HCEC 1CT (cell line): ENCODE data around the gene OXLD1.

ENCODE experiments used
- DNase-seq: peaks from one replicate; pipeline ENCODE4 v3.0.0-alpha.2; 2017

Gene OXLD1

GRCh38 chr17:81666342-81667191 is at the start of gene OXLD1, which contains the start of gene CCDC137:
OXLD1 (minus strand) TSS chr17:81666605; CDS start chr17:81666577, 28 bp downstream.
CCDC137 (plus strand) TSS chr17:81666737; CDS start chr17:81666767, 30 bp downstream.
- DNase-seq: peak; percentile 95

DNA sequence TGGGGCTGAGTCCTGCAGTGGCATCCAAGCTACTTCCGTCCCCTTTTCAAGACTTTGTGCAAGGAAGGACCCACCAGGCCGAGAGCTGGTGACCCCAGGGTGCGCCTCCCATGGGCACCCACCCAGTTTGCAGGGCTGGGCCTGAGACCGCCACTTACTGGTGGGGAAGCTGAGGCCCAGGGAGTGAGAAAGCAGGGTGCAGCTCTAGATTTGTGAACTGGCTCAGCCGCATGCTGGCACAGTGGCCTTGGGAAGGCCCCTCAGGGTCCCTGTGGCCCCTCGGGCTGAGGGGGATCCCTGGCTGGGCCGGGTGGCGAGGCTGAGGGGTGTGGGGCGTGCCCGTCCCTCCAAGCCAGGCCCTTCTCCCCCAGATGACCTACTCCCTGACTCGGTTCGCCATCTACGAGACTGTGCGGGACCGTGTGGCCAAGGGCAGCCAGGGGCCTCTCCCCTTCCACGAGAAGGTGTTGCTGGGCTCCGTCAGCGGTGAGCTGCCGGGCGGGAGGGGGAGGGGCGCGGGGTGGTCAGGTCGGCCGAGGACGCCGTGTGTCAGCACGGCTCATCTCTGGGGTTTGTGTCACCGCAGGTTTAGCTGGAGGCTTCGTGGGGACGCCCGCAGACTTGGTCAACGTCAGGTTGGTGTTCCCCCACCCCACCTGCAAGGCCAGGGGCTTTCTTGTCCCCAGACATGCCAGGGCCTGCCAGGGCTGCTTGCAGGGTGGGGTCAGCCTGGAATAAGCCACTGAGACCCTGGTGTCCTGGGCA is 48.9 kb upstream of the OXLD1 start:
- no peak for DNase-seq

DNA sequence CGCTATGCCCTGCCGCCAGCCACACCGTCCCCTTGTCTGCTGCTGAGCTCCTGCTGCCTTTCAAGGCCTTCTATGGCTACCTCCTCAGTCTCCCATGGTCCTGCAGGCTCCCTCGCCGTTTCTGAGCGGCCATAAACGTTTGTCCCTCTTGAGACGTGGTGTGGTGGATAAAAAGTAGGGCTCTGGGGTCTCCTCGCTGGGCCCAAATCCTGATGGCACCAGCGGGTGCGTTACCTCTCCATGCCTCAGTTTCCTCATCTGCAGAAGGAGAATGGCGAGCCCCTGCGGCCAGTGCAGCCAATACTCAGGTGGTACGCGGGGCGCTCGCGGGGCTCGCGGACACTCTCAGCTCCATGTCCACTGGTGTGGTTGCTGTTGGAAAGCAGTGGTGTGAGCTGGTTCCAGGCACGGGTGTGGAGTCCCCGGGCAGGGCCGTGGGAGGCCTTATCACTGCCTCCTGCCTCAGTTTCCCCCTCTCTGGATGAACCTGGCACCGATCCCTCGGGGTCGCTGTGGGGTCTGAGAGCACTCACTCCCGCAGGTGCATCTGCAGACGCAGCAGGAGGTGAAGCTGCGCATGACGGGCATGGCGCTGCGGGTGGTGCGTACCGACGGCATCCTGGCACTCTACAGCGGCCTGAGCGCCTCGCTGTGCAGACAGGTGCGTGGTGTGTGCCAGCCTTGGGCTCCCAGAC is 48.2 kb upstream of the OXLD1 start:
- no peak for DNase-seq

GRCh38 chr17:81713556-81714411 is 47.4 kb upstream of the OXLD1 start:
- DNase-seq: no peak

DNA sequence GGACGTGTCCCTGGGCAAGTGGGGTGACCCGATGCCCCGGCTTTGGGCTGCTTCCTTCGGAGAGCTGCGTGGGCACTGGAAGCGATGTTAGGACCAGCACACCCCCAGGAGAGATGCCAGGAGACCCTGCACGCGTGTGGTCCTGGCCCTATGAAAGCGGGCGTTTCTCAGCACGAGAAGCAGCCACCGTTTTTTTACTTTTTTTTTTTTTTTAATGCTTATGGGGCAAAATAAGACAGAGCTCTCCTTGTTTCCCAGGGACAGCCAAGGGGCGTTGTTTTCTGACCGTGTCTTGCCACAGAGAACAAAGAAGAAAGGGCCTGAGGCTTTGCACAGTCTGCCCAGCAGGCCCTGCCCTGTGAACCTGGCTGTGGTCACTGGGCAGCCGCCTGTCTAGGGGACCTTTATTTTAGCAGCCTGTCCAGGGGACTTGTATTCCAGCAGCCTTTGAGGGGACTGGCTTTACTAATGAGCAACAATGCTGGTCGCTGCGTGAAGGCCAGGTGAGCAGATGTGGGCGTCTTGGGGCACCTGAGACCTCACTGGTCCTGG is 46.7 kb upstream of the OXLD1 start:
- DNase-seq: no peak

- peak; percentile 30 for DNase-seq
Measured at GRCh38 chr17:81712468-81713003, 46.1 kb upstream of the OXLD1 start.

- DNase-seq: peak; percentile 69
Measured at GRCh38 chr17:81711814-81712467, 45.5 kb upstream of the OXLD1 start, which contains the start of gene SLC25A10. SLC25A10 (plus strand) TSS chr17:81712284; CDS start chr17:81712427, 143 bp downstream.

- no peak for DNase-seq
Measured at GRCh38 chr17:81710514-81711308, 44.3 kb upstream of the OXLD1 start.

DNA sequence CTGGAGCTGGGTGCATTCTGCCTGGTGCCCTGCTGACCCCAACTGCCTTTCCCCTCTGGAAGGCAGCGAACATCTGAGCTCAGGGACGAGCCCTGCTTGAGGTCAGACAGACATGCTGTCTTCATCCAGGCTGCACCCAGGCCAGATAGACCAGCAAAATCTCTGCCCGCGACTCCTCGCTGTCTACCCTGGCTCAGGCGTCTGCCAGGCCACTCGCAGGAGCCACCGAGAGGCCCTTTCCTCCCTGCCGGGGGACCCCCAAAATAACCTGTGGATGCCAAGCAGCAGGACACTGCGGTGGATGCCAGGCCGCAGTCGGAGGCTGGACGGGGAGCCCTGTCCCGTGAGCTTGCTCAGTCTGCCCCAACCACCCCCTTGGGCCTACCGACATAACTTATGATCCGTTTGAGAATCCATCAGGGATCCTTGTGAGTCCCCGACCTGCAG is 42.4 kb upstream of the OXLD1 start:
- DNase-seq: no peak

GRCh38 chr17:81707725-81708646 is 41.6 kb upstream of the OXLD1 start:
- DNase-seq: no peak

GRCh38 chr17:81706757-81707624 is 40.6 kb upstream of the OXLD1 start:
- no peak for DNase-seq

DNA sequence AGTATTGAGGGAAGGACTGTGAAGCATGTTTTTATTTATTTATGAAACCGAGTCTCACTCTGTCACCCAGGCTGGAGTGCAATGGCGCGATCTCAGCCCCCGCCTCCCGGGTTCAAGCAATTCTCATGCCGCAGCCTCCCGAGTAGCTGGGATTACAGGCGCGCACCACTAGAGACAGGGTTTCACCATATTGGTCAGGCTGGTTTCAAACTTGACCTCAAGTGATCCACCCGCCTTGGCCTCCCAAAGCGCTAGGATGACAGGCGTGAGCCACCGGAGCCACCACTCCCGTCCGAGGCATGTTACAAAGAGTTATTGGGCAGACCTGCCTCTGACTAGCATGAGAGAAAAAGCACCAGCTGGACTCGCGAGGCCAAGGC is 39.8 kb upstream of the OXLD1 start:
- DNase-seq: no peak

- no peak for DNase-seq
Measured at GRCh38 chr17:81705518-81706231, 39.3 kb upstream of the OXLD1 start.

GRCh38 chr17:81703747-81704654 is 37.6 kb upstream of the OXLD1 start:
- DNase-seq: no peak

GRCh38 chr17:81702934-81703746 is 36.7 kb upstream of the OXLD1 start, which contains the start of gene MRPL12:
MRPL12 (plus strand) TSS chr17:81703367; CDS start chr17:81703502, 135 bp downstream.
- peak; percentile 92 for DNase-seq
